ENCODE results near the gene TIMP2. TPM values are rescaled to one million over a fixed set of nuclear protein-coding genes. Genes with fewer than 3 reads are reported as not detected.
A peak's percentile ranks its signal among the peaks of the same experiment; 100 is the strongest.
"Not testable (repeated sequence)": the region's sequence is repeated elsewhere in the genome, so short reads cannot be mapped to it uniquely, and the experiment has no call there.

Gene TIMP2
- total RNA-seq, 4 donors from 2014 or later = 32.2 to 70.7 (median 54.6) TPM

GRCh38 chr17:78891406-78892061 is 33.7 kb downstream of the TIMP2 start:
- peak overlapping the region; percentile 35 to 75 (median 62) for H3K27ac ChIP-seq
- intact Hi-C loops (cut with DNase I; ENCODE audit: low total_unique reads) (no loop called here), in situ Hi-C loops (cut with MboI; ENCODE audit: low pct_ligation_motif_present in 1 of 4, low pct_unique_long_range_greater_than_20kb in 1 of 4, low sequenced_read_pairs in 3 of 4) (no loop called here)
- H3K4me3 ChIP-seq = no peak overlapping the region
- no peaks in the 10 kb centered on the region for H3K9me3 ChIP-seq
- H3K27me3 ChIP-seq = no peaks in the 10 kb centered on the region
- 73 to 80% methylated on average over 1 to 21 of the region's 21 CpGs for WGBS, 2 donors (ENCODE audit: low coverage in 1 of 2)
- H3K36me3 ChIP-seq = no peaks in the 10 kb centered on the region
- no peak for TF ChIP-seq POLR2AphosphoS5 (IDR thresholded peaks at IDR 0.05)
- no peak for TF ChIP-seq EP300 (IDR thresholded peaks at IDR 0.05; ENCODE audit: low read depth)
- TF ChIP-seq, protein P1, sequence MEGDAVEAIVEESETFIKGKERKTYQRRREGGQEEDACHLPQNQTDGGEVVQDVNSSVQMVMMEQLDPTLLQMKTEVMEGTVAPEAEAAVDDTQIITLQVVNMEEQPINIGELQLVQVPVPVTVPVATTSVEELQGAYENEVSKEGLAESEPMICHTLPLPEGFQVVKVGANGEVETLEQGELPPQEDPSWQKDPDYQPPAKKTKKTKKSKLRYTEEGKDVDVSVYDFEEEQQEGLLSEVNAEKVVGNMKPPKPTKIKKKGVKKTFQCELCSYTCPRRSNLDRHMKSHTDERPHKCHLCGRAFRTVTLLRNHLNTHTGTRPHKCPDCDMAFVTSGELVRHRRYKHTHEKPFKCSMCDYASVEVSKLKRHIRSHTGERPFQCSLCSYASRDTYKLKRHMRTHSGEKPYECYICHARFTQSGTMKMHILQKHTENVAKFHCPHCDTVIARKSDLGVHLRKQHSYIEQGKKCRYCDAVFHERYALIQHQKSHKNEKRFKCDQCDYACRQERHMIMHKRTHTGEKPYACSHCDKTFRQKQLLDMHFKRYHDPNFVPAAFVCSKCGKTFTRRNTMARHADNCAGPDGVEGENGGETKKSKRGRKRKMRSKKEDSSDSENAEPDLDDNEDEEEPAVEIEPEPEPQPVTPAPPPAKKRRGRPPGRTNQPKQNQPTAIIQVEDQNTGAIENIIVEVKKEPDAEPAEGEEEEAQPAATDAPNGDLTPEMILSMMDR (IDR thresholded peaks at IDR 0.05) = no peak
- TF ChIP-seq POLR2A (IDR thresholded peaks at IDR 0.05) = no peak
- no peak for DNase-seq
- peaks cover 20 to 73% (median 36%) of the 10 kb centered on the region in 4 donors for H3K4me1 ChIP-seq

DNA sequence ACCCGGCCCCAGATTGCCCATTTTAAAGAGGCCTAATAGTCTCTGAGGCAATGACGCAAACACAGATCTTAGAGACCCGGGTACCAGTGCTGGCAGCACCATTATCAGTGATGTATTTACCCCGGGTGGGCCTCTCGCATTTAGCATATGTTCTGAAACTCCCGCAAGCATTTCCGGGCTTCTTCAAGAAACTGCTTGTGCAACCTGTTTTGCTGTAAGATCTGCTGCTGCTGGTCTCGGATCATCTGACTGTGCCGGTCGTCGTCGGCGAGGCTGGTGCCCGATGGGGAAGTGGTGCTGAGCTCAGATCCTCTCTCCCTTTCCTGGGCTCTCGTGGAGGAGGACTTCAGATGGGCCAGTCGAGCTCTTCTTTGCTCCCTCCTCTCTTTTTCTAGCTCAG is 34.7 kb downstream of the TIMP2 start:
- 64 to 68% methylated on average over 3 to 16 of the region's 16 CpGs for WGBS, 2 donors (ENCODE audit: low coverage in 1 of 2)

GRCh38 chr17:78890096-78890495 is 35.1 kb downstream of the TIMP2 start:
- WGBS, 2 donors (ENCODE audit: low coverage in 1 of 2) = 90 to 92% methylated on average over 3 to 11 of the region's 11 CpGs
- DNase-seq; in situ Hi-C loops (cut with MboI; ENCODE audit: low pct_ligation_motif_present in 1 of 4, low pct_unique_long_range_greater_than_20kb in 1 of 4, low sequenced_read_pairs in 3 of 4); H3K27me3 ChIP-seq; intact Hi-C loops (cut with DNase I; ENCODE audit: low total_unique reads); H3K9me3 ChIP-seq; H3K4me3 ChIP-seq; H3K36me3 ChIP-seq: not testable (repeated sequence)
- H3K4me1 ChIP-seq = peaks cover 12 to 72% (median 38%) of the 10 kb centered on the region in 4 donors
- peak overlapping the region; percentile 53 to 75 (median 62) for H3K27ac ChIP-seq

More for the DNA sequence above, 34.7 kb downstream of the TIMP2 start:
- H3K4me3 ChIP-seq = no peak overlapping the region
- peak; percentile 75 for DNase-seq
- H3K27ac ChIP-seq = peak overlapping the region; percentile 53 to 75 (median 62)
- H3K36me3 ChIP-seq = no peaks in the 10 kb centered on the region
- H3K9me3 ChIP-seq = no peaks in the 10 kb centered on the region
- in situ Hi-C loops (cut with MboI; ENCODE audit: low pct_ligation_motif_present in 1 of 4, low pct_unique_long_range_greater_than_20kb in 1 of 4, low sequenced_read_pairs in 3 of 4) = no loop called here
- H3K27me3 ChIP-seq = no peaks in the 10 kb centered on the region
- peak in 1 of 3 donors; percentile 61 for TF ChIP-seq POLR2AphosphoS5 (IDR thresholded peaks at IDR 0.05)
- no peak for TF ChIP-seq POLR2A (IDR thresholded peaks at IDR 0.05)
- TF ChIP-seq EP300 (IDR thresholded peaks at IDR 0.05; ENCODE audit: low read depth) = no peak
- peaks cover 14 to 72% (median 36%) of the 10 kb centered on the region in 4 donors for H3K4me1 ChIP-seq
- intact Hi-C loops (cut with DNase I; ENCODE audit: low total_unique reads) = no loop called here

DNA sequence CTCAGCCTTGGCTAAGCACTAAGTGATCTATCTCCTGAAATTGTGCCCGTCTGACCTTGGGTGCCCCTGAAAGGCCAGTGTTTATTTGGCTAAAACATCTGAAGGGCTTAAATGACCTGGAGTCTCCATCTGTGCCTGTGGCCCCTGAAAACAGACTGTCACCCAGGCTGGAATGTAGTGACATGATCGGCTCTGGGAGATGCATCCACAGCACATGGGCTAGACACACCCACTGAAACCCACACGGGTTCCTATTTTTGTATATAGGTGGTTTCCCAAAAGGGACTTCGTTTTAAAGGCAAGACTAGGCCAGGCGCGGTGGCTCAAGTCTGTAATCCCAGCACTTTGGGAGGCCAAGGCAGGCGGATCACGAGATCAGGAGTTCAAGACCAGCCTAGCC is 35.7 kb downstream of the TIMP2 start:
- peak; percentile 43 for DNase-seq
- no peak overlapping the region for H3K4me3 ChIP-seq
- 43 to 63% methylated on average over 1 to 8 of the region's 8 CpGs for WGBS, 2 donors (ENCODE audit: low coverage in 1 of 2)
- no peaks in the 10 kb centered on the region for H3K27me3 ChIP-seq
- peak overlapping the region; percentile 53 to 75 (median 62) for H3K27ac ChIP-seq
- H3K36me3 ChIP-seq = no peaks in the 10 kb centered on the region
- no peaks in the 10 kb centered on the region for H3K9me3 ChIP-seq
- no peak for TF ChIP-seq POLR2A (IDR thresholded peaks at IDR 0.05)
- TF ChIP-seq POLR2AphosphoS5 (IDR thresholded peaks at IDR 0.05) = peak in 1 of 3 donors; percentile 12
- TF ChIP-seq, protein P1 (IDR thresholded peaks at IDR 0.05) = no peak
- H3K4me1 ChIP-seq = peaks cover 17 to 73% (median 43%) of the 10 kb centered on the region in 4 donors
- in situ Hi-C loops (cut with MboI; ENCODE audit: low pct_ligation_motif_present in 1 of 4, low pct_unique_long_range_greater_than_20kb in 1 of 4, low sequenced_read_pairs in 3 of 4) = no loop called here
- intact Hi-C loops (cut with DNase I; ENCODE audit: low total_unique reads) = loop anchor here (5.0 kb wide), 1 partner anchor 33 kb away; no protein-coding TSS in a partner anchor

- WGBS, 2 donors (ENCODE audit: low coverage in 1 of 2) = 69 to 72% methylated on average over 2 to 10 of the region's 10 CpGs
- Histone ChIP-seq H3K36me3 (no peaks in the 10 kb centered on the region), H3K4me3 (no peak overlapping the region), H3K27ac (peak overlapping the region; percentile 53 to 75 (median 62)), H3K4me1 (peaks cover 16 to 73% (median 45%) of the 10 kb centered on the region in 4 donors), H3K27me3 (no peaks in the 10 kb centered on the region), H3K9me3 (no peaks in the 10 kb centered on the region)
- no peak for TF ChIP-seq POLR2A (IDR thresholded peaks at IDR 0.05)
- TF ChIP-seq EP300 (IDR thresholded peaks at IDR 0.05; ENCODE audit: low read depth) = no peak
- TF ChIP-seq, protein P1 (IDR thresholded peaks at IDR 0.05) = no peak
- no peak for TF ChIP-seq POLR2AphosphoS5 (IDR thresholded peaks at IDR 0.05)
- in situ Hi-C loops (cut with MboI; ENCODE audit: low pct_ligation_motif_present in 1 of 4, low pct_unique_long_range_greater_than_20kb in 1 of 4, low sequenced_read_pairs in 3 of 4) = no loop called here
- intact Hi-C loops (cut with DNase I; ENCODE audit: low total_unique reads) = loop anchor here (5.0 kb wide), 1 partner anchor 33 kb away; no protein-coding TSS in a partner anchor
- no peak for DNase-seq
Measured at GRCh38 chr17:78888941-78889518, 36.2 kb downstream of the TIMP2 start.
